ENCODE data around the gene WIPF1.

Gene WIPF1

DNA sequence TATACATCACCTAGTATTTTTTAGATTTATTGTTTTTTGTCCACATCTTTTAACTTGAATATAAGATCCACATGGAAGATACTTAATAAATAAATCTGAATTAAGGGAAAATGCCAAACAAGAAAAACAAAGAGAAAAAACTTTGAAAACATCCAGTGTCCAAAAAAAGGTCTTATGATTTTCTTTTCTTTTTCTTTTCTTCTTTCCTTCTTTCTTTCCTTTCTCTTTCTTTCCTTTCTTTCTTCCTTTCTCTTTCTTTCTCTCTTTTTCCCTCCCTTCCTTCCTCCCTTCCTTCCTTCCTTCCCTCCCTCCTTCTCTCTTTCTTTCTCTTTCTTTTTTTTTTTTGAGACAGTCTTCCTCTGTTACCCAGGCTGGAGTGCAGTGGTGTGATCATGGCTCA is 29.6 kb upstream of the WIPF1 start:
- no peak overlapping the region for H3K4me3 ChIP-seq (ENCODE audit: insufficient read depth in 1 of 2, low read depth in 1 of 2, low read length in 2 of 2)
- H3K27ac ChIP-seq (ENCODE audit: low read length, poor library complexity, severe bottlenecking) = no peak overlapping the region
- no peak overlapping the region for H2BK120ac ChIP-seq (ENCODE audit: low read depth, low read length)
- H2BK5ac ChIP-seq (ENCODE audit: low read depth, low read length, poor library complexity, severe bottlenecking) = no peak overlapping the region
- H3K27me3 ChIP-seq (ENCODE audit: control insufficient read depth in 1 of 2, insufficient read depth in 1 of 2, low read length in 2 of 2) = no peaks in the 10 kb centered on the region
- peaks cover 3 to 23% of the 10 kb centered on the region in 2 experiments for H3K36me3 ChIP-seq (ENCODE audit: control insufficient read depth in 1 of 2, insufficient read depth in 2 of 2, low read depth in 1 of 2, low read length in 2 of 2)
- H3K4me1 ChIP-seq (ENCODE audit: control insufficient read depth, insufficient read depth, low read depth, low read length) = peaks cover 12% of the 10 kb centered on the region
- peaks cover 25% of the 10 kb centered on the region for H3K79me1 ChIP-seq (replicated peaks; ENCODE audit: low read length, poor library complexity, severe bottlenecking)
- DNase-seq = no peak
- no peak overlapping the region for H3K9ac ChIP-seq (ENCODE audit: low read length)
- no peak overlapping the region for H2AFZ ChIP-seq (ENCODE audit: low read depth, low read length)
- H4K8ac ChIP-seq (ENCODE audit: low read length) = no peak overlapping the region
- no peak overlapping the region for H2BK15ac ChIP-seq (ENCODE audit: low read depth, poor library complexity, severe bottlenecking)
- no peak overlapping the region for H2BK12ac ChIP-seq (ENCODE audit: low read length in 2 of 2)
- H3K18ac ChIP-seq (ENCODE audit: low read depth in 1 of 2, low read length in 2 of 2) = no peak overlapping the region
- no peak overlapping the region for H2AK5ac ChIP-seq (ENCODE audit: low read length, severe bottlenecking)
- no peak overlapping the region for H3K4ac ChIP-seq (ENCODE audit: low read depth in 1 of 2, low read length in 2 of 2)
- no peak overlapping the region for H3K14ac ChIP-seq (ENCODE audit: low read length in 2 of 2)
- no peak overlapping the region for H3K23ac ChIP-seq (ENCODE audit: low read length in 2 of 2)
- H3K9me3 ChIP-seq (ENCODE audit: control insufficient read depth, low read length) = no peaks in the 10 kb centered on the region
- no peak overlapping the region for H4K91ac ChIP-seq (ENCODE audit: low read length)
- H3K4me2 ChIP-seq (ENCODE audit: low read length, poor library complexity, severe bottlenecking) = no peak overlapping the region

DNA sequence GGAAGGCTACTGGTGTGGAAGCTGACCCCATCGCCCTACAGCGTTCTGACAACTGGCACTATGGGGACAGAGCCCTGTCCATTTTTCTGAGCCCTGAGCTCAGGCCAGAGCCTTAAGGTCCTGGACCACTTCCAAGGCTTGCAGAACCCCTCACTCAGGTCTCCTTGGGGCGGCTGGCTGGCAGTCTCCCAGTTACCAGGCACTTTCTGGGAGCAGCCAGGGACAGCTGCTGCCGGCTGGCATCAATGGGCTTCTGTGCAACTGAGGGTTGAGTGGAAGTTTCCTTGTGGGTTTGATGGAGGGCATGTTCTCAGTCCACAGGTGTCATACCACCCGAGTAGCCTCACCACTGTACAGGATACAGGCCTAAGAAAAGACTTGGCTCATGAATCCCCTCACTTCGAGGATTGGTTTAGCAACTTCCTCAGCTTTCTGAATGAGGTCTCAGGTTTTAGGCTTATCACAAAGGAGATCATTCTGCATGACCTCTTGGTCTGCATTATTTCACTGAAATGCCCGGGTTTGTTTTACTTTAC is 27.4 kb upstream of the WIPF1 start:
- H3K27me3 ChIP-seq (ENCODE audit: control insufficient read depth in 1 of 2, insufficient read depth in 1 of 2, low read length in 2 of 2) = no peaks in the 10 kb centered on the region
- no peak overlapping the region for H2BK15ac ChIP-seq (ENCODE audit: low read depth, poor library complexity, severe bottlenecking)
- H3K4me3 ChIP-seq (ENCODE audit: insufficient read depth in 1 of 2, low read depth in 1 of 2, low read length in 2 of 2) = no peak overlapping the region
- peak overlapping the region in 1 of 2 experiments; percentile 82 for H3K14ac ChIP-seq (ENCODE audit: low read length in 2 of 2)
- H3K4ac ChIP-seq (ENCODE audit: low read depth in 1 of 2, low read length in 2 of 2) = no peak overlapping the region
- no peak overlapping the region for H4K8ac ChIP-seq (ENCODE audit: low read length)
- H3K9me3 ChIP-seq (ENCODE audit: control insufficient read depth, low read length) = no peaks in the 10 kb centered on the region
- H3K18ac ChIP-seq (ENCODE audit: low read depth in 1 of 2, low read length in 2 of 2) = no peak overlapping the region
- no peak overlapping the region for H2AFZ ChIP-seq (ENCODE audit: low read depth, low read length)
- no peak overlapping the region for H3K27ac ChIP-seq (ENCODE audit: low read length, poor library complexity, severe bottlenecking)
- no peak overlapping the region for H3K9ac ChIP-seq (ENCODE audit: low read length)
- H2BK5ac ChIP-seq (ENCODE audit: low read depth, low read length, poor library complexity, severe bottlenecking) = no peak overlapping the region
- DNase-seq = no peak
- H3K79me1 ChIP-seq (replicated peaks; ENCODE audit: low read length, poor library complexity, severe bottlenecking) = peaks cover 28% of the 10 kb centered on the region
- H2AK5ac ChIP-seq (ENCODE audit: low read length, severe bottlenecking) = peak overlapping the region; percentile 4
- WGBS = 99% methylated on average over 7 of the region's 7 CpGs
- H3K4me2 ChIP-seq (ENCODE audit: low read length, poor library complexity, severe bottlenecking) = no peak overlapping the region
- no peak overlapping the region for H3K23ac ChIP-seq (ENCODE audit: low read length in 2 of 2)
- no peak overlapping the region for H2BK12ac ChIP-seq (ENCODE audit: low read length in 2 of 2)
- H3K36me3 ChIP-seq (ENCODE audit: control insufficient read depth in 1 of 2, insufficient read depth in 2 of 2, low read depth in 1 of 2, low read length in 2 of 2) = peaks cover 3 to 27% of the 10 kb centered on the region in 2 experiments
- no peak overlapping the region for H2BK120ac ChIP-seq (ENCODE audit: low read depth, low read length)
- H4K91ac ChIP-seq (ENCODE audit: low read length) = no peak overlapping the region
- H3K4me1 ChIP-seq (ENCODE audit: control insufficient read depth, insufficient read depth, low read depth, low read length) = peaks cover 12% of the 10 kb centered on the region

DNA sequence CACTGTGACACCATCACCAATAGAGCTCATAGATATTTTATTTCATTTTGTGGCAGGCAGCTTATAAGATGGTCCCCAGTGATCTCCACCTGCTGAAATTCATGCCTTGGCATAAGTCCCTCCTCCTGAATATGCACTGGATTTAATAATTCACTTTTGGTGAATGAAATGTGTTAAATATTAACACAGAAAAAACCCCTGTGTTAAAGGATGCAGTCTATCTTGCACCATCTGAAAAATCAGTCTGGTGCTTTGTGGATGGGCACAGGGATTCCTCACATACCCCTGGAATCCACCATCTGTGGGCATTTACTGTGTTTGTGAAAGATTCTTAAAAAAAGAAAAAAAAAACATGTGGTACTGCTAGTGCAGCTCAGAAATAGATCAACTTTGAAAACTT is 26.1 kb upstream of the WIPF1 start:
- Histone ChIP-seq H2AK5ac (ENCODE audit: low read length, severe bottlenecking) (no peak overlapping the region), H3K9me3 (ENCODE audit: control insufficient read depth, low read length) (no peaks in the 10 kb centered on the region), H2BK15ac (ENCODE audit: low read depth, poor library complexity, severe bottlenecking) (no peak overlapping the region), H3K14ac (ENCODE audit: low read length in 2 of 2) (no peak overlapping the region), H3K18ac (ENCODE audit: low read depth in 1 of 2, low read length in 2 of 2) (no peak overlapping the region), H3K9ac (ENCODE audit: low read length) (no peak overlapping the region), H3K79me1 (replicated peaks; ENCODE audit: low read length, poor library complexity, severe bottlenecking) (peaks cover 27% of the 10 kb centered on the region), H3K4me1 (ENCODE audit: control insufficient read depth, insufficient read depth, low read depth, low read length) (peaks cover 12% of the 10 kb centered on the region), H3K23ac (ENCODE audit: low read length in 2 of 2) (no peak overlapping the region), H3K4ac (ENCODE audit: low read depth in 1 of 2, low read length in 2 of 2) (no peak overlapping the region), H2BK5ac (ENCODE audit: low read depth, low read length, poor library complexity, severe bottlenecking) (no peak overlapping the region), H3K27me3 (ENCODE audit: control insufficient read depth in 1 of 2, insufficient read depth in 1 of 2, low read length in 2 of 2) (no peaks in the 10 kb centered on the region), H2BK120ac (ENCODE audit: low read depth, low read length) (no peak overlapping the region), H2BK12ac (ENCODE audit: low read length in 2 of 2) (no peak overlapping the region), H4K8ac (ENCODE audit: low read length) (no peak overlapping the region), H3K4me2 (ENCODE audit: low read length, poor library complexity, severe bottlenecking) (no peak overlapping the region), H3K36me3 (ENCODE audit: control insufficient read depth in 1 of 2, insufficient read depth in 2 of 2, low read depth in 1 of 2, low read length in 2 of 2) (peaks cover 3 to 27% of the 10 kb centered on the region in 2 experiments), H3K4me3 (ENCODE audit: insufficient read depth in 1 of 2, low read depth in 1 of 2, low read length in 2 of 2) (no peak overlapping the region), H4K91ac (ENCODE audit: low read length) (no peak overlapping the region), H2AFZ (ENCODE audit: low read depth, low read length) (no peak overlapping the region), H3K27ac (ENCODE audit: low read length, poor library complexity, severe bottlenecking) (peak overlapping the region; percentile 39)
- no peak for DNase-seq

DNA sequence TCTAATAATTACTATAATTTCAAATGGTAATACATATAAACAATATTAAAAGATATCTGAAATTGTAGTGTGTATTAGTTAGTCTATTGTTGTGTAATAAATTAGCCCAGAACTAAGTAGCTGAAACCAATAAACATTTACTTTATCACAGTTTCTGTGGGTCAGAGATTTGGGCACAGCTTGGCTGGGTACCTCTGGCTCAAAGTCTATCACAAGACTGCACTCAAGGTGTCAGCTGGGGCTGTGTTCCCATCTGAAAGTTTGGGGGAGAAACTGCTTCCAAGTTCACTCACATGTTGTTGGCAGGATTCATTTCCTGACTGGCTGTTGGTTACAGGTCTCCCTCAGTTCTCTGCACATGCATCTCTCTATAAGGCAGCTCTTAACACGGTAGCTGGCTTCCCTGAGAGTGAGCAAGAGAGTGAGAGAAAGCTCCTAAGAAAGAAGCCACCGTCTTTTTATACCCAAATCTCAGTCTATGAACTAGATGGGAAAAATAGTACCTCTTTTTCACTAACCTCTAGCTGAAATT is 25.6 kb upstream of the WIPF1 start:
- Histone ChIP-seq H3K4ac (ENCODE audit: low read depth in 1 of 2, low read length in 2 of 2) (no peak overlapping the region), H4K8ac (ENCODE audit: low read length) (no peak overlapping the region), H3K9me3 (ENCODE audit: control insufficient read depth, low read length) (no peaks in the 10 kb centered on the region), H3K23ac (ENCODE audit: low read length in 2 of 2) (no peak overlapping the region), H3K79me1 (replicated peaks; ENCODE audit: low read length, poor library complexity, severe bottlenecking) (peaks cover 24% of the 10 kb centered on the region), H3K9ac (ENCODE audit: low read length) (no peak overlapping the region), H2BK120ac (ENCODE audit: low read depth, low read length) (no peak overlapping the region), H2AK5ac (ENCODE audit: low read length, severe bottlenecking) (no peak overlapping the region), H3K4me2 (ENCODE audit: low read length, poor library complexity, severe bottlenecking) (no peak overlapping the region), H2BK5ac (ENCODE audit: low read depth, low read length, poor library complexity, severe bottlenecking) (no peak overlapping the region), H2AFZ (ENCODE audit: low read depth, low read length) (no peak overlapping the region), H2BK15ac (ENCODE audit: low read depth, poor library complexity, severe bottlenecking) (no peak overlapping the region), H3K27ac (ENCODE audit: low read length, poor library complexity, severe bottlenecking) (peak overlapping the region; percentile 12), H3K27me3 (ENCODE audit: control insufficient read depth in 1 of 2, insufficient read depth in 1 of 2, low read length in 2 of 2) (no peaks in the 10 kb centered on the region), H3K36me3 (ENCODE audit: control insufficient read depth in 1 of 2, insufficient read depth in 2 of 2, low read depth in 1 of 2, low read length in 2 of 2) (peaks cover 3 to 25% of the 10 kb centered on the region in 2 experiments), H4K91ac (ENCODE audit: low read length) (no peak overlapping the region), H2BK12ac (ENCODE audit: low read length in 2 of 2) (no peak overlapping the region), H3K4me3 (ENCODE audit: insufficient read depth in 1 of 2, low read depth in 1 of 2, low read length in 2 of 2) (no peak overlapping the region), H3K18ac (ENCODE audit: low read depth in 1 of 2, low read length in 2 of 2) (no peak overlapping the region), H3K14ac (ENCODE audit: low read length in 2 of 2) (no peak overlapping the region), H3K4me1 (ENCODE audit: control insufficient read depth, insufficient read depth, low read depth, low read length) (peaks cover 12% of the 10 kb centered on the region)
- WGBS = 100% methylated on average over 1 of the region's 2 CpGs
- DNase-seq = no peak
